Progenitor cell of endocrine pancreas (in vitro differentiated cells): ENCODE measurements around the gene BOLA3. TPM values are rescaled to one million over a fixed set of nuclear protein-coding genes. Genes with fewer than 3 reads are reported as not detected.

Source experiments
- DNase-seq: peaks from one replicate; pipeline ENCODE4 v3.0.0; 2021; ENCODE audit warnings: low spot score; ENCODE audit not compliant: unreplicated experiment
- H3K27ac Mint-ChIP-seq: 2 replicates; pipeline ENCODE4 v1.8.0; 2021; ENCODE audit warnings: mild to moderate bottlenecking, moderate library complexity, mixed read lengths
- H3K27me3 Mint-ChIP-seq: 2 replicates; pipeline ENCODE4 v1.8.0; 2021; ENCODE audit warnings: mixed read lengths
- H3K36me3 Mint-ChIP-seq: 2 replicates; pipeline ENCODE4 v1.8.0; 2022; ENCODE audit warnings: mixed read lengths; ENCODE audit not compliant: insufficient read depth
- H3K4me1 Mint-ChIP-seq: 2 replicates; pipeline ENCODE4 v1.8.0; 2021; ENCODE audit warnings: low read depth, mixed read lengths
- H3K4me3 Mint-ChIP-seq: 2 replicates; pipeline ENCODE4 v1.8.0; 2021; ENCODE audit warnings: low read depth, mild to moderate bottlenecking, moderate library complexity, mixed read lengths
- H3K9me3 Mint-ChIP-seq: 2 replicates; pipeline ENCODE4 v1.8.0; 2021; ENCODE audit warnings: low read depth, mixed read lengths
- total RNA-seq: library from RNA; stranded (reverse); gene quantifications from 2 replicates; pipeline ENCODE4 v1.2.1, GENCODE V29; 2021
- TF ChIP-seq, protein P1 (sequence below): fragments of 200-600 bp; sonication (generic); IDR thresholded peaks from one replicate; pipeline ENCODE4 v1.5.0; 2021; ENCODE audit warnings: antibody characterized with exemption, mild to moderate bottlenecking; ENCODE audit not compliant: unreplicated experiment

The BOLA3 gene
- total RNA-seq, 1 donor from 2014 or later: 23.8 TPM

DNA sequence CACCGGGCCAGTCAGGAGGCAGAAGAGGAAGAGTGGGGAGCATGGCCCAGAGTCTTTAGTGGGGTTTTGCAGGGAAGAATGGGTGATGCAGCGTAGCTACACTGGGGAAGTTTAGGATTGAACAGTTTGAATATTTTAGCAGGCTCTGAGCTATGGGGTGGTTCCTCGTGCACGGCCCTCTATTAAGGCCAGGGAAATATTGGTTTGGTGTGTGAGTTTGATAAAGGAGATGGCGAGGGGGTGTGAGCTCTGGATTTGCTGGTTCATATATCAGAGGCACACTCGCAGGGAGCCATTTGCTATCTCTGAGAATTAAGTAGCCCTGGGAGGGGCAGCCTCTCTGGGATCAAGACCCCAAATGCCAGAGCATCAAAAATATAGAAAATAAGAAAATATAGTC is 50.1 kb downstream of the BOLA3 start:
- Mint-ChIP-seq H3K4me1 (peaks cover 11% of the 10 kb centered on the region), H3K27me3 (no peaks in the 10 kb centered on the region), H3K36me3 (peaks cover 28% of the 10 kb centered on the region), H3K4me3 (no peak overlapping the region), H3K27ac (peak overlapping the region; percentile 76), H3K9me3 (no peaks in the 10 kb centered on the region)
- TF ChIP-seq, protein P1, sequence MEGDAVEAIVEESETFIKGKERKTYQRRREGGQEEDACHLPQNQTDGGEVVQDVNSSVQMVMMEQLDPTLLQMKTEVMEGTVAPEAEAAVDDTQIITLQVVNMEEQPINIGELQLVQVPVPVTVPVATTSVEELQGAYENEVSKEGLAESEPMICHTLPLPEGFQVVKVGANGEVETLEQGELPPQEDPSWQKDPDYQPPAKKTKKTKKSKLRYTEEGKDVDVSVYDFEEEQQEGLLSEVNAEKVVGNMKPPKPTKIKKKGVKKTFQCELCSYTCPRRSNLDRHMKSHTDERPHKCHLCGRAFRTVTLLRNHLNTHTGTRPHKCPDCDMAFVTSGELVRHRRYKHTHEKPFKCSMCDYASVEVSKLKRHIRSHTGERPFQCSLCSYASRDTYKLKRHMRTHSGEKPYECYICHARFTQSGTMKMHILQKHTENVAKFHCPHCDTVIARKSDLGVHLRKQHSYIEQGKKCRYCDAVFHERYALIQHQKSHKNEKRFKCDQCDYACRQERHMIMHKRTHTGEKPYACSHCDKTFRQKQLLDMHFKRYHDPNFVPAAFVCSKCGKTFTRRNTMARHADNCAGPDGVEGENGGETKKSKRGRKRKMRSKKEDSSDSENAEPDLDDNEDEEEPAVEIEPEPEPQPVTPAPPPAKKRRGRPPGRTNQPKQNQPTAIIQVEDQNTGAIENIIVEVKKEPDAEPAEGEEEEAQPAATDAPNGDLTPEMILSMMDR: no peak
- DNase-seq: no peak

DNA sequence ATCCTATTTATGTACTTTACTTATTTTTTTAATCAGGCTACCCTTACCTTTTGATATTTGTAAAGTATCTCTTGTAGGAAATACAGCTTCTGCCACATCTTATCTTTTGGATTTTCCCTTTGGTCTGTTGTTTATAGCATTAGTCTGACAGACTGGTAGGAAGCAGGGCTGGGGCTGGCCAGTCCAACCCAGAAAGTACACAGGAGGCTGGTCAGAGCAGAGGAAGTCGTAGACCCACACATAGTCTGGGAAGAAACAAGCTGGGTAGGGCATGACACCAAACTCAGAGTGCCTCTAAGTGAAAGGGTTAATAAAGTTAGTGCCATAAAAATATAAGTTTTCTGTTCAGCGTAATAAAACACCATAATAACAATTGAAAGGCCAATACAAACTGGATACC is 51.7 kb downstream of the BOLA3 start:
- no peaks in the 10 kb centered on the region for H3K9me3 Mint-ChIP-seq
- H3K4me1 Mint-ChIP-seq: peaks cover 11% of the 10 kb centered on the region
- no peak for DNase-seq
- H3K4me3 Mint-ChIP-seq: no peak overlapping the region
- peak overlapping the region; percentile 62 for H3K27ac Mint-ChIP-seq
- H3K36me3 Mint-ChIP-seq: peaks cover 29% of the 10 kb centered on the region
- TF ChIP-seq, protein P1: no peak
- H3K27me3 Mint-ChIP-seq: no peaks in the 10 kb centered on the region

DNA sequence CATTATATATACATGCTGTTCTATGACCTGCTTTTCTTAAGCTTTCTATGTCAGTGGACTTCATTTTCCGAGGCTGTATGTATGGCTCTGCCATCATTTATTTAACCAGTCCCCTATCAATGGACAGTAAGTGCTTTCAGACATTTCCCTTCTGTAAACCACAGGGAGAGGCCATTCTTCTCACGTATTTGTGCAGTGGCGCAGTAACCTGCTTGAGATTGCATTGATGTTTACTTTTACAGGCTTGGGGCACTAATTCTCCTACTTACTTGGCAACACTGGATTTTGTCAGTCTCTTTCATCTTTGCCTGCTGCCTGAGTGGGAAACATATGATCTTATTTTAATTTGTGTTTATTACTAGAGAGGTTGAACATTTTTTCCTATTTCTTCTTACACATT is 52.1 kb downstream of the BOLA3 start:
- DNase-seq: no peak
- no peaks in the 10 kb centered on the region for H3K9me3 Mint-ChIP-seq
- peak overlapping the region; percentile 62 for H3K27ac Mint-ChIP-seq
- H3K4me3 Mint-ChIP-seq: no peak overlapping the region
- H3K27me3 Mint-ChIP-seq: no peaks in the 10 kb centered on the region
- TF ChIP-seq, protein P1: no peak
- peaks cover 11% of the 10 kb centered on the region for H3K4me1 Mint-ChIP-seq
- peaks cover 28% of the 10 kb centered on the region for H3K36me3 Mint-ChIP-seq

DNA sequence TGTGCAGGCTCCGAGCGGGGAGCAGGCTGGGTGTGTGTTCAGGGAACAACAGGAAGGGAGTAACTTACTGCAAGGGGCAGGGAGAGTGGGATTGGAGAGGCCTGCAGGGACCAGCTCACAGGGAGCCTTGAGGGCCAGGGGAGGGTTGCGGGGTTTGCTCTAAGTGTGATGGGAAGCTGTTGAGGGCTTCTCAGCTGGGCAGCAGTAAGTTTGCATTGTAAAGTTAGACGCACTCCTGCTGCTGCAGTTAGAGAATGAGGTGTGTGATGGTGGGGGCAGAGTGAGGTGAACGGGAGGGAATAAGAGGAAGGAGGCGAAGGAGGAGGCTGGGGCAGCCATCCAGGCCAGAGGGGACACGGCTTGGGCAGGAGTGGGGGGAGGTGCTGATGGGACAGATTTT is 53.4 kb downstream of the BOLA3 start:
- Mint-ChIP-seq H3K4me1 (peaks cover 11% of the 10 kb centered on the region), H3K27ac (peak overlapping the region; percentile 2), H3K36me3 (peaks cover 22% of the 10 kb centered on the region), H3K4me3 (no peak overlapping the region), H3K9me3 (no peaks in the 10 kb centered on the region), H3K27me3 (no peaks in the 10 kb centered on the region)
- no peak for DNase-seq
- TF ChIP-seq, protein P1: no peak

DNA sequence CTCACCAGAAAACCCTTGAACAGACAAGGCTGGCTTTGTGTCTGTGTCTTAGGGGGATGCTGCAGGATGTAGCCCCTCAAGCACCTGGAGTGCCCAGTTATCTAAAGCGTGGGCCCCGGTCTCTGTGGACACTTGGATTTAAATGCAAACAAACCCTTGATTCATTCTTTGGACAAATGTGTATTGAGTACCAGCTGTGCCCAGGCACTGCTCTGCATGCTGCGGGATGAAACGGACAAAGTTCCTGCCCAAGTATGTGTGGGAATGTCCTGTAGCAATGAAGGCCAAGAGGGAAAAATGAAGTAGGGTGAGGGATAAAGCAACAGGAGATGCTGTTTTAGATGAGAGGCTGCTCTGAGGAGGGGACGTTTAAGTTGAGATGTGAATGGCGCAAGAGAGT is 53.9 kb downstream of the BOLA3 start:
- no peaks in the 10 kb centered on the region for H3K27me3 Mint-ChIP-seq
- peak overlapping the region; percentile 2 for H3K27ac Mint-ChIP-seq
- H3K4me3 Mint-ChIP-seq: no peak overlapping the region
- no peak for DNase-seq
- no peaks in the 10 kb centered on the region for H3K9me3 Mint-ChIP-seq
- TF ChIP-seq, protein P1: no peak
- H3K36me3 Mint-ChIP-seq: peaks cover 20% of the 10 kb centered on the region
- H3K4me1 Mint-ChIP-seq: peaks cover 11% of the 10 kb centered on the region
